Epithelial cell of esophagus (primary cell): Measurements from ENCODE around the gene DCTN4.

ENCODE experiments used
- DNase-seq: peaks from one replicate; pipeline ENCODE4 v3.0.0; 2010; ENCODE audit warnings: low read depth
- H3K4me3 ChIP-seq: 2 replicates; pipeline ENCODE4 v1.5.1; 2011; ENCODE audit warnings: mild to moderate bottlenecking, low read length, control low read depth
- CTCF ChIP-seq: IDR thresholded peaks from 2 replicates; pipeline ENCODE4 v1.5.1; 2011; ENCODE audit warnings: low read depth, mild to moderate bottlenecking, low read length, control low read depth, inconsistent platforms; ENCODE audit not compliant: insufficient read depth; ENCODE audit errors: missing control alignments

Gene DCTN4

GRCh38 chr5:150670948-150671310 lies 87.9 kb downstream of the DCTN4 start:
- no peak for TF ChIP-seq CTCF
- no peak for DNase-seq
- no peak overlapping the region for H3K4me3 ChIP-seq

- no peak overlapping the region for H3K4me3 ChIP-seq
- TF ChIP-seq CTCF, result no peak
- no peak for DNase-seq
Observed at GRCh38 chr5:150670275-150670947, 88.4 kb downstream of the DCTN4 start.

GRCh38 chr5:150665044-150665443 lies 93.8 kb downstream of the DCTN4 start:
- H3K4me3 ChIP-seq, result no peak overlapping the region
- no peak for TF ChIP-seq CTCF
- DNase-seq, result peak; percentile 89

GRCh38 chr5:150663936-150664335 lies 94.9 kb downstream of the DCTN4 start:
- H3K4me3 ChIP-seq, result no peak overlapping the region

GRCh38 chr5:150662731-150663516 lies 95.9 kb downstream of the DCTN4 start:
- H3K4me3 ChIP-seq, result no peak overlapping the region
- no peak for TF ChIP-seq CTCF
- DNase-seq, result no peak

More at GRCh38 chr5:150663936-150664335, 94.9 kb downstream of the DCTN4 start:
- no peak for TF ChIP-seq CTCF
- peak; percentile 92 for DNase-seq

- no peak for TF ChIP-seq CTCF
- no peak overlapping the region for H3K4me3 ChIP-seq
- DNase-seq, result no peak
Observed at GRCh38 chr5:150661821-150662596, 96.8 kb downstream of the DCTN4 start.
